Measurements from ENCODE around the gene FRMD8.
"Not testable (repeated sequence)": the region's sequence is repeated elsewhere in the genome, so short reads cannot be mapped to it uniquely, and the experiment has no call there.

The FRMD8 gene

DNA sequence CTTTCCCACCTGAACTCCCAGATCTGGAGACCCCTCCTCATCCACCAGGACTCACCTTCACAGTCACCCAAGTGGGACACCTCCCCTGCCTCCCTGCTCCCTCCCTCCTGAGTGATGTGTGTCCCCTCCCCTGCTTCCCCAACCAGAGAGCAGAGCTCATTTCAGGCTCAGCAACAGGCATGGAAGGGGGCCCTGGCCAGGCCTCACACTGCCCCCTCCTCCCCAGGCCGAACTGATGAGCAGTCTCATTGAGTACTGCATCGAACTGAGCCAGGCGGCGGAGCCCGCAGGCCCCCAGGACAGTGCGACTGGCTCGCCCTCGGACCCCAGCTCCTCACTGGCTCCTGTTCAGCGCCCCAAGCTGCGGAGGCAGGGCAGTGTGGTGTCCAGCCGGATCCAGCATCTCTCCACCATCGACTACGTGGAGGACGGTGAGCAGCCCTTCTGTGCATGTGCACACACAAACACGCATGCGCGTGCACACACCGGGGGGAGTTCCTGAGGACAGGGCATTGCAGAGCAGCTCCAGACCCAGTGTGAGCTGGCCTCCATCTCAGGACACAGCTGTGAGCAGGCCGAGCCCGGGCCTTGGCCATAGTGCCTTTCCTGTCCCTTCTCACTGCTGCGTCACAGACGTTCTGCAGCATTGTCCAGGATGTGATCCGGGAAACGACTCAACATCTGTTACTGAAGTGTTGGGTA is 18.4 kb downstream of the FRMD8 start:
- Histone ChIP-seq H3K27ac (ENCODE audit: low read length) (no peak overlapping the region), H3K27me3 (ENCODE audit: control insufficient read depth, insufficient read depth, low read length) (no peaks in the 10 kb centered on the region), H3K9me3 (ENCODE audit: control insufficient read depth, low read depth, low read length) (no peaks in the 10 kb centered on the region), H3K4me1 (ENCODE audit: control insufficient read depth, low read depth, low read length) (peaks cover 3% of the 10 kb centered on the region), H3K36me3 (ENCODE audit: control insufficient read depth, low read depth, low read length) (peaks cover 5% of the 10 kb centered on the region), H3K4me3 (ENCODE audit: low read length) (no peak overlapping the region), H3K9ac (ENCODE audit: low read length) (no peak overlapping the region)

DNA sequence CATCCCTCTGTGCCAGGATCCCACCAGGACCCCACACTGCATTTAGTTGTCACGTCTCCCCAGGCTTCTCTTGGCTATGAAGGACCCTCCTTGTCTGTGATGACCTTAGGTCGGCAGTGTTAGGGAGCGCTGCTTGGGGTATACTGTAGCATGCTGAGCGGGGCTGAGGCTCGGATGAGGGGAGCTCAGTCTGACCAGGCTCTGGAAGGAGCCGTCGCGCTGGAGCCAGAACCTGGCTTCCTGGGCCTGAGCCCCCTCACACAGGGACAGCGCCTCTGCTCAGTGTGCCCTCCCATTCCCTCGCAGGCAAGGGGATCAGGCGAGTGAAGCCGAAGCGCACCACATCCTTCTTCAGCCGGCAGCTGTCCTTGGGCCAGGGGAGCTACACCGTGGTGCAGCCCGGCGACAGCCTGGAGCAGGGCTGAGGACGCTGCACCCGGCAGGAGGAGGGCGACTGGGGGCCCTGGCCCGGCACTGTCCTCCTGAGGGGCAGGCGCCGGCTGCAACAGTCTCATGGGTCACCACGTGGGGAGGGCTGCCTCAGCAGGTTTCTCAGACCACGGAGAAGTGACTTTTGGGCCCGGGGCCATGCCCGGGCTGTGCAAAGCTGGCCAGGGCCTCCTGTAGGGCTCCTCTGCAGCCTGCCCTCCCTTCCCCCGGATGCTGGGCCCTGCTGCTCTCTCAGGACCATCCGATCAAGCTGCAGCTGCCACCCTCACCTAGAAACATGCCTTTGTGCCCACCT is 24.7 kb downstream of the FRMD8 start:
- H3K9me3 ChIP-seq (ENCODE audit: control insufficient read depth, low read depth, low read length) = no peaks in the 10 kb centered on the region
- no peaks in the 10 kb centered on the region for H3K36me3 ChIP-seq (ENCODE audit: control insufficient read depth, low read depth, low read length)
- no peak overlapping the region for H3K27ac ChIP-seq (ENCODE audit: low read length)
- H3K4me3 ChIP-seq (ENCODE audit: low read length) = no peak overlapping the region
- no peak overlapping the region for H3K9ac ChIP-seq (ENCODE audit: low read length)
- no peaks in the 10 kb centered on the region for H3K4me1 ChIP-seq (ENCODE audit: control insufficient read depth, low read depth, low read length)
- no peaks in the 10 kb centered on the region for H3K27me3 ChIP-seq (ENCODE audit: control insufficient read depth, insufficient read depth, low read length)

DNA sequence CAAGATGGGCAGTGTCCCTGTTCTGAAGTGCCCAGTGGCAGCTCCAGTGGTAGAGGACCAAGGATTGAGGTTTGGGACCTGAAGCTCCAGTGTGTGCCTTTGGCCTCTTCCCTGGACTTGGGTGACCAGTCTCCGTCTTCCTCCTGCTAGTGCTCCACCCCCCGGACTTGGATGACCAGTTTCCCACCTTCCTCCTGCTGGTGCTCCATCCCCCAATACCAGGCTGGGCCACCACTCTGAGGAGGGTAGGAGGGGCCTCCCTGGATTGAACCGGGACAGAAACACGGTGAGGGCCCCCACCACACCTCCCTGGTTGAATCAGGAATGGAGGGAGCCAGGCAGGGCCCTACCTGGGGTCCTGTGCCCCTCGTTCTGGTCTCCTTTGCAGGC is 25.2 kb downstream of the FRMD8 start:
- Histone ChIP-seq H3K36me3 (ENCODE audit: control insufficient read depth, low read depth, low read length) (no peaks in the 10 kb centered on the region), H3K9me3 (ENCODE audit: control insufficient read depth, low read depth, low read length) (no peaks in the 10 kb centered on the region), H3K4me3 (ENCODE audit: low read length) (no peak overlapping the region), H3K27me3 (ENCODE audit: control insufficient read depth, insufficient read depth, low read length) (no peaks in the 10 kb centered on the region), H3K9ac (ENCODE audit: low read length) (no peak overlapping the region), H3K4me1 (ENCODE audit: control insufficient read depth, low read depth, low read length) (no peaks in the 10 kb centered on the region), H3K27ac (ENCODE audit: low read length) (no peak overlapping the region)

DNA sequence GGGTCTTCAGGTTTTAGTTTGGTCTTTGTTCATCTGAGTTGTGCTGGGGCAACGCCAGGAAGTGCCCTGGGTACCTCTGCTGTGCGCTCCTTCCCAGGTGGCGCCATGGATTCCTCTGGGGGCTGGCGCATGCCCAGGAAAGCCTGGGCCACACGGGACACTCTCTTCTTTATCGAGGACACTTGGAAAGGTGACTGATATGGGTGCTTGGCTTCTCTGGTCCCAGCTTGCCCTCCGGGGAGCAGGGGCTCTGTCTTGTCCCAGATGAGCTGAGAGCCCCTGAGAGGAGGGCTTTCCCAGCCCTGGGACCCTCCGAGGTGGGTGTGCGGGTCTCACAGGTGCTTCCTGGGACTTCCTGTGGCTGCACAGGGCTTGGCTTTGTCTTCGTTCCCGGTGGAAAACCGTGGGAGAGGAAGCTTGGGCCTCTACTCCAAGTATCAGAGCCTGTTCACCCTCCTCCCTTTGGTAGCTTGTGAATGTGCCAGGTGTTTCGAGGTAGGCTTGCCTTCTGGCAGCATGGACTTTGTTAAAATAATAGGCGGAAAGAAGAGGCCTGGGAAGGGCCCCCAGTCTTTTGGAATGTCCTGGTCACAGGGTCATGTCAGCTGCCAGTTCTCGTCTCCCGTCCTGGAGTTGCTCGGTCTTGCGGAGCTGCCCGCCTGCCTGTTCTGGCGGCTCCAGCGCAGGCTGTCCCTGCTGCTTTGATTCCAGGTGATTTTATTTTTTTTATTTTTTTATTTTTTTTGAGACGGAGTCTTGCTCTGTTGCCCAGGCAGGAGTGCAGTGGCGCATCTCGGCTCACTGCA is 26.0 kb downstream of the FRMD8 start:
- Histone ChIP-seq H3K27ac (ENCODE audit: low read length) (no peak overlapping the region), H3K27me3 (ENCODE audit: control insufficient read depth, insufficient read depth, low read length) (no peaks in the 10 kb centered on the region), H3K36me3 (ENCODE audit: control insufficient read depth, low read depth, low read length) (no peaks in the 10 kb centered on the region), H3K4me1 (ENCODE audit: control insufficient read depth, low read depth, low read length) (peaks cover 3% of the 10 kb centered on the region), H3K9me3 (ENCODE audit: control insufficient read depth, low read depth, low read length) (no peaks in the 10 kb centered on the region), H3K9ac (ENCODE audit: low read length) (no peak overlapping the region), H3K4me3 (ENCODE audit: low read length) (no peak overlapping the region)

DNA sequence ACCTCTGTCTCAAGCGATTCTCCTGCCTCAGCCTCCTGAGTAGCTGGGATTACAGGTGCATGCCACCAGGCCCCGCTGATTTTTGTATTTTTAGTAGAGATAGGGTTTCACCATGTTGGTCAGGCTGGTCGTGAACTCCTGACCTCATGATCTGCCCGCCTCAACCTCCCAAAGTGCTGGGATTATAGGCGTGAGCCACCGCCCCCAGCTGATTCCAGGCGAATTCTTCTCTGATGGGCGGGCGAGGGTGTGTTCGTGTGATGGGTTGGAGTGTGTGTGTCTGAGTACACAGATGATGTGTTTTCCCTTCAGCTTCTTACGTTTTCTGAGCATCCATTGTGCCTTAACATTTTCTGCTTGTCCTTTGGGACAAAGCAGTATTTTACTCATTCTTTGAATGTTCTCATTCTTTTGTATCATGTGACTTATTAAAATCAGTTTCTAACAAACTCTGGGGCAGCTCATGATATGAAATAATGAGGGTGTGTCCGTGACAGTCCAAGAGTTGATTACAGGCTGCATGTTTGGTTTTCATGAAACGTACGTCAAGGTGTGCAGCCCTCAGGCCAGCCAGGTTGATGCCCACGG is 26.7 kb downstream of the FRMD8 start:
- H3K27me3 ChIP-seq (ENCODE audit: control insufficient read depth, insufficient read depth, low read length) = not testable (repeated sequence)

DNA sequence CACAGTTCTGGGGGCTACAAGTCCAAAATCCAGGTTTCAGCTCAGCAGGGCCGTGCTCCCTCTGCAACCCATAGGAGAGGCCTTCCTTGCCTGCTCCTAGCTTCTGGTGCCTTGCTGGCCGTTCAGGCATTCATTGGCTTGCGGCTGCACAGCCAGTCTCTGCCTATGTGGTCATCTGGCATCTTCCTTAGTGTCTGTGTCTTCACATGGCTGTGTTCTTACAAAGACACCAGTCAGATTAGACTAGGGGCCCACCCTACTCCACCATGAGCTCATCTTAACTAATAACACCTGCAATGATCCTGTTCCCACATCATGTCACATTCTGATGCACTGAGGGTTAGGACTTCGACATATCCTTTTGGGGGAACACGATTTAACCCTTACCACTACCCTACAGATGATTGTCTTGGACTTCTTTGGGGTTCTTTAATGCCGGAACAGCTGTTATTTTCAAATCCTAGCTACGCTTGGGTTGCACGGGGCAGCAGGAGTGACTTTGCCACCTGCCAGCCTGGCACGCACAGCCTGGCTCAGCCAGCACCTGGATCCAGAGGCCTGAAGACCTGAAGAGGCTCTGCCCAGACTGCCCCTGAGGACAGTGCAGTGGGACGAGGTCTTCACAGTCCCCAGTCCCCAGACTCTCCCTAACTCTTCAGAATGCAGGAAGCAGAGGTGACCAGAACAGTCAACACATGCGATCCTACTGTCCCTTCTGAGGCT is 28.5 kb downstream of the FRMD8 start:
- H3K4me1 ChIP-seq (ENCODE audit: control insufficient read depth, low read depth, low read length) = peaks cover 24% of the 10 kb centered on the region
- no peaks in the 10 kb centered on the region for H3K36me3 ChIP-seq (ENCODE audit: control insufficient read depth, low read depth, low read length)
- no peak overlapping the region for H3K4me3 ChIP-seq (ENCODE audit: low read length)
- no peaks in the 10 kb centered on the region for H3K9me3 ChIP-seq (ENCODE audit: control insufficient read depth, low read depth, low read length)
- H3K27me3 ChIP-seq (ENCODE audit: control insufficient read depth, insufficient read depth, low read length) = no peaks in the 10 kb centered on the region
- H3K27ac ChIP-seq (ENCODE audit: low read length) = no peak overlapping the region
- H3K9ac ChIP-seq (ENCODE audit: low read length) = no peak overlapping the region

More for the DNA sequence above, 26.7 kb downstream of the FRMD8 start:
- not testable (repeated sequence) for H3K36me3 ChIP-seq (ENCODE audit: control insufficient read depth, low read depth, low read length); H3K9me3 ChIP-seq (ENCODE audit: control insufficient read depth, low read depth, low read length); H3K4me3 ChIP-seq (ENCODE audit: low read length); H3K4me1 ChIP-seq (ENCODE audit: control insufficient read depth, low read depth, low read length); H3K27ac ChIP-seq (ENCODE audit: low read length); H3K9ac ChIP-seq (ENCODE audit: low read length)

DNA sequence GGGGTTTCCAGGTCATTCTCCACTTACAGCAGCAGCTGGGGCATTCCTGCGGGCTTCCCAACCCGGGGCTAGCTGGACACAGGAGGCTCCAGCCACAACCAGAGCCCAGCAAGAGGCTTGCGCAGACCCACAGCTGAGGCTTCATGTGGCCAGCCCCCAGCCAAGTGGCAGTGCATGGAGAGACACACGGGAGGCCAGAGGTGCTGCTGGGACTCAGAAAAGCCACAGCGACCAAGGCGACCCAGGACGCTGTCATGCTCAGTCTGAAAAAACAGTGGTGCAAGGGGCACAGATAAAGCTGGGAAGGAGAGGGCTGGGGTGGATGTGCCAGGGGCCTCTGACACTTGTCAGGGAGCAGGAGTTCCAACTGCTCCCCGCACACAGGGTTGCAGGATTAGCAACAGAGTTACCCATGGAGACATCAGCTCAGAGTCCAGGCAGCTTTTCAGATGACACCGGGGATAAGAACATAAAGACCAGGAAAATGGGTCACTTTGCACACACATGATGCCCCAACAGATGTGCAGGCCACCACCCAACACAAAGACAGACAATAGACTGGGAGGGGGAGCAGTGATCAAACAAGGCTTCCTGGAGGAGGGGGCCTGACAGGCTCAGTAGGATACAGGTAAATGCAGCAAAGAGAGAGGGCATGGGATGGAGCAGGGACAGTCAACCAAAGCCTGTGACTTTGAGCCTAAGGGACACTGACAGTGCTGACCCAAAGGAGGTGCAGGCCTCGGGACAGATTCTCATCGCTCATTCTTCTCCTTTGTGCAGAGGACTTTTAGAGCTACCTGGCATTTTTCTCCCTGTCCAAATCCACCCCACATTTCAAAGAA is 29.3 kb downstream of the FRMD8 start:
- Histone ChIP-seq H3K4me3 (ENCODE audit: low read length) (no peak overlapping the region), H3K36me3 (ENCODE audit: control insufficient read depth, low read depth, low read length) (no peaks in the 10 kb centered on the region), H3K9me3 (ENCODE audit: control insufficient read depth, low read depth, low read length) (no peaks in the 10 kb centered on the region), H3K27me3 (ENCODE audit: control insufficient read depth, insufficient read depth, low read length) (no peaks in the 10 kb centered on the region), H3K27ac (ENCODE audit: low read length) (no peak overlapping the region), H3K9ac (ENCODE audit: low read length) (no peak overlapping the region), H3K4me1 (ENCODE audit: control insufficient read depth, low read depth, low read length) (peaks cover 30% of the 10 kb centered on the region)

DNA sequence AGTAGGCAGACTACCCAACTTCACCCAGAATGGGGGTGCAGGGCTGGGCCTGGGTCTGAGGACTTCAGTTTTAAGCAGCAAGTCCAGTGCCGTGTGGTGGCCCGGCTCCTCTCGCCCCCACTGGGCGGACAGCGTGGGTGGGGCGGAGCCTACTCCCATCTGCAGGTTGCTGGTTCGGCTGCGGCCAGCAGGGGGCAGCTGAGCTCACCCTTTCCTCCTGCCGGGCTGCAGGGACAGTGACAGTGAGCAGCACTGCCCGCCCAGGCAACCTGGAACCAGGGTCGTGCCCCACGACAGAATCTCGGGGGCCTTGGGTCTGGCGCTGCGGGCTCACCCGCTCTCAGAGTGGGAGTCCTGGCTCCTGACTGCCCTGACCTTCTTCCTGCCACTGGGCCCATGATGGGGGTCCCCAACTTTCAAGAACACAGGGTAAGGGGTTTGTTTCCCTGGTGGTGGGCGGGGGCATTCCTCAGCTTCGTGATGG is 29.9 kb downstream of the FRMD8 start:
- H3K9ac ChIP-seq (ENCODE audit: low read length) = no peak overlapping the region
- H3K9me3 ChIP-seq (ENCODE audit: control insufficient read depth, low read depth, low read length) = no peaks in the 10 kb centered on the region
- H3K27ac ChIP-seq (ENCODE audit: low read length) = no peak overlapping the region
- peaks cover 36% of the 10 kb centered on the region for H3K4me1 ChIP-seq (ENCODE audit: control insufficient read depth, low read depth, low read length)
- H3K4me3 ChIP-seq (ENCODE audit: low read length) = no peak overlapping the region
- H3K27me3 ChIP-seq (ENCODE audit: control insufficient read depth, insufficient read depth, low read length) = no peaks in the 10 kb centered on the region
- H3K36me3 ChIP-seq (ENCODE audit: control insufficient read depth, low read depth, low read length) = no peaks in the 10 kb centered on the region

DNA sequence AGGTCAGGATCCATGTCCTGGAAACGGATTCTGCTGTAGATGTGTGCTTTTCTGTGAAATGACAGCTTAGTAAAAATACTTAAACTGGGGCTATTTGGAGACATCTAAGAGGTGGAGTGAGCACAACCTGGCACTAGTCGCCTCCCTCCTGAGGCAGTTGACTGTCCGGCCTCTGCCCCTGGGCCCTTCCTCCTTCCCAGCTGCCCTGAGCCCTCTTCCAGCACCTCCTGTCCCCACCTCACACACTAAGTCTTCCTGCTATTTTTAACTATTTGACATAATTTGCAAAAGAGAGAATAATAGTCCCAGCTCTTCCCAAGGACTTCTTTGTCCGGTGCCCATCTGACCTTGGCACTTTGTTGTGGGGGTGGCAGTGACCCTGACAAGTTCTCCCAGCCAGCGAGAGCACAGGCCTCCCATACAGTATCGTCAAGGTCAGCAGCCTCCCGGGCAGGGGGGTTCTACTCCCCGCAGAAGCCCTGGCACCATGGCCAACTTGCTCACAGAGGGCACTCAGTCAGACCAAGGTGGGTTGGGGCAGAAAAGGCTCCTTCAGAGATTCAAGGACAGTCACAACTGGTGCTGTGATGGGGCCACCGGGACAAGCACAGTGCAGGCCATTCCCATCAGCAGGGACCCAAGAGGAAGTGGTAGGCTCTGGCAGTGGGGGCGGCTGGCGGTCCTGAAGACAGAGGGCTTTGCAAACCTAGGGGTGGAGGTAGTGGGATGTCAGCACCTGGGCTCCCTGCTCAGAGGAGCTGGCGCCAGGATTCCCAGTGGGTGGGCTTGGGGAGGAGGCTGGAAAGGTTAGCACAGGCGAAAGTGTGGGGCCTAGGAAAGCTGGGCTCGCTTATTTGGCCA is 30.6 kb downstream of the FRMD8 start:
- no peaks in the 10 kb centered on the region for H3K36me3 ChIP-seq (ENCODE audit: control insufficient read depth, low read depth, low read length)
- no peaks in the 10 kb centered on the region for H3K27me3 ChIP-seq (ENCODE audit: control insufficient read depth, insufficient read depth, low read length)
- H3K4me1 ChIP-seq (ENCODE audit: control insufficient read depth, low read depth, low read length) = peaks cover 41% of the 10 kb centered on the region
- H3K9me3 ChIP-seq (ENCODE audit: control insufficient read depth, low read depth, low read length) = no peaks in the 10 kb centered on the region
- H3K27ac ChIP-seq (ENCODE audit: low read length) = no peak overlapping the region
- H3K4me3 ChIP-seq (ENCODE audit: low read length) = no peak overlapping the region
- H3K9ac ChIP-seq (ENCODE audit: low read length) = no peak overlapping the region

Data from iPS-18a (cell line).